Lower lobe of right lung (tissue), 2 donors: ENCODE results near the gene KIAA0586. TPM values are rescaled to one million over a fixed set of nuclear protein-coding genes. Genes with fewer than 3 reads are reported as not detected.
"Not testable (repeated sequence)": the region's sequence is repeated elsewhere in the genome, so short reads cannot be mapped to it uniquely, and the experiment has no call there.

Experiments used
- ATAC-seq, 2 donors: fragments of 200-7000 bp; cut with Tn5 transposase; one replicate each; pipeline ENCODE4 v1.9.1; 2020 to 2022; ENCODE audit warnings: mild to moderate bottlenecking in 2 of 2, moderate library complexity in 2 of 2
- DNase-seq: peaks from one replicate; pipeline ENCODE4 v3.0.0-alpha.2; 2020
- H3K27ac ChIP-seq: fragments of 200-600 bp; one replicate; pipeline ENCODE4 v1.8.0; 2022
- H3K27me3 ChIP-seq: fragments of 200-600 bp; one replicate; pipeline ENCODE4 v1.8.0; 2022; ENCODE audit warnings: low read depth
- H3K36me3 ChIP-seq: fragments of 200-600 bp; one replicate; pipeline ENCODE4 v1.8.0; 2022; ENCODE audit warnings: mild to moderate bottlenecking
- H3K4me1 ChIP-seq: fragments of 200-600 bp; one replicate; pipeline ENCODE4 v1.8.0; 2022
- H3K4me3 ChIP-seq: fragments of 200-600 bp; one replicate; pipeline ENCODE4 v1.8.0; 2022; ENCODE audit warnings: mild to moderate bottlenecking
- H3K9me3 ChIP-seq: fragments of 200-600 bp; one replicate; pipeline ENCODE4 v1.8.0; 2022
- CTCF ChIP-seq: fragments of 200-600 bp; IDR thresholded peaks from one replicate; pipeline ENCODE4 v1.8.0; 2022; ENCODE audit warnings: antibody characterized with exemption, mild to moderate bottlenecking
- intact Hi-C: fragments of 100-400 bp; cut with DNase I; formaldehyde crosslinking; loops from one replicate; pipeline ENCODE4 v1.11.0; 2022
- total RNA-seq: library from RNA; stranded (reverse); fragmentation: NEBNext Ultra II Directional; extraction: Animal tissue kit (Norgen Biotek cat#: 25700); gene quantifications from one replicate; pipeline ENCODE4 v1.2.1, GENCODE V29; 2021
- donor health status: DM: no; HTN: yes; CAD: no; lungs with severe emphysema.

KIAA0586 gene
- total RNA-seq, 1 donor from 2014 or later = 13.8 TPM

GRCh38 chr14:58492044-58492443 lies 64.5 kb downstream of the KIAA0586 start:
- Histone ChIP-seq H3K4me1 (no peaks in the 10 kb centered on the region), H3K27ac (no peak overlapping the region), H3K4me3 (no peak overlapping the region), H3K36me3 (peaks cover 62% of the 10 kb centered on the region), H3K27me3 (no peaks in the 10 kb centered on the region), H3K9me3 (no peaks in the 10 kb centered on the region)
- DNase-seq (no peak), ATAC-seq (no peak)
- intact Hi-C loops = no loop called here
- TF ChIP-seq CTCF = no peak

- Histone ChIP-seq H3K36me3 (peaks cover 41% of the 10 kb centered on the region), H3K9me3 (no peaks in the 10 kb centered on the region), H3K27me3 (no peaks in the 10 kb centered on the region), H3K27ac (no peak overlapping the region), H3K4me3 (no peak overlapping the region), H3K4me1 (no peaks in the 10 kb centered on the region)
- ATAC-seq (peak; percentile 74 to 75), DNase-seq (no peak)
- TF ChIP-seq CTCF = peak; percentile 78
- intact Hi-C loops = loop anchor here (10.0 kb wide), 1 partner anchor 133 kb away; the partner anchor contains the start of gene DACT1
Measured at GRCh38 chr14:58501214-58501816, 73.8 kb downstream of the KIAA0586 start.

- no peaks in the 10 kb centered on the region for H3K9me3 ChIP-seq
- no peaks in the 10 kb centered on the region for H3K4me1 ChIP-seq
- peaks cover 7% of the 10 kb centered on the region for H3K36me3 ChIP-seq
- DNase-seq (no peak), ATAC-seq (no peak)
- TF ChIP-seq CTCF = no peak
- no peaks in the 10 kb centered on the region for H3K27me3 ChIP-seq
- no peak overlapping the region for H3K27ac ChIP-seq
- no peak overlapping the region for H3K4me3 ChIP-seq
- intact Hi-C loops = no loop called here
Measured at GRCh38 chr14:58513272-58513671, 85.8 kb downstream of the KIAA0586 start.

GRCh38 chr14:58517592-58517991 lies 90.1 kb downstream of the KIAA0586 start:
- intact Hi-C loops = no loop called here
- TF ChIP-seq CTCF = no peak
- Histone ChIP-seq H3K27ac (no peak overlapping the region), H3K4me3 (no peak overlapping the region), H3K9me3 (no peaks in the 10 kb centered on the region), H3K4me1 (no peaks in the 10 kb centered on the region), H3K36me3 (peaks cover 6% of the 10 kb centered on the region), H3K27me3 (no peaks in the 10 kb centered on the region)
- no peak for DNase-seq
- no peak for ATAC-seq

GRCh38 chr14:58525691-58526090 lies 98.2 kb downstream of the KIAA0586 start:
- H3K27me3 ChIP-seq, H3K9me3 ChIP-seq, DNase-seq, H3K27ac ChIP-seq, H3K4me1 ChIP-seq, ATAC-seq, H3K4me3 ChIP-seq, intact Hi-C loops: not testable (repeated sequence)
- H3K36me3 ChIP-seq = peaks cover 16% of the 10 kb centered on the region

- Histone ChIP-seq H3K9me3 (no peaks in the 10 kb centered on the region), H3K27me3 (no peaks in the 10 kb centered on the region), H3K4me1 (no peaks in the 10 kb centered on the region), H3K4me3 (no peak overlapping the region), H3K27ac (no peak overlapping the region), H3K36me3 (no peaks in the 10 kb centered on the region)
- no peak for ATAC-seq
- no peak for DNase-seq
- TF ChIP-seq CTCF = no peak
- intact Hi-C loops = no loop called here
Measured at GRCh38 chr14:58533446-58533845, 105.9 kb downstream of the KIAA0586 start.
